DOHH2 (cell line): ENCODE results near the gene KIF18B.

Experiments
- EZH2phosphoT487 ChIP-seq: fragments of 200-600 bp; sonication (generic); IDR thresholded peaks from 2 replicates; pipeline ENCODE4 v1.6.1; 2017; ENCODE audit warnings: borderline replicate concordance, mild to moderate bottlenecking, antibody characterized with exemption, low read length, moderate library complexity, mixed read lengths
- TF ChIP-seq, protein P1 (sequence below): fragments of 200-600 bp; sonication (generic); IDR thresholded peaks from one replicate; pipeline ENCODE4 v1.5.1; 2014; ENCODE audit warnings: antibody characterized with exemption, mild to moderate bottlenecking, low read depth, low read length; ENCODE audit not compliant: poor library complexity, severe bottlenecking

GRCh38 chr17:44952946-44953475, 5.4 kb upstream of the KIF18B start:
- no peak for TF ChIP-seq EZH2phosphoT487
- TF ChIP-seq, protein P1, sequence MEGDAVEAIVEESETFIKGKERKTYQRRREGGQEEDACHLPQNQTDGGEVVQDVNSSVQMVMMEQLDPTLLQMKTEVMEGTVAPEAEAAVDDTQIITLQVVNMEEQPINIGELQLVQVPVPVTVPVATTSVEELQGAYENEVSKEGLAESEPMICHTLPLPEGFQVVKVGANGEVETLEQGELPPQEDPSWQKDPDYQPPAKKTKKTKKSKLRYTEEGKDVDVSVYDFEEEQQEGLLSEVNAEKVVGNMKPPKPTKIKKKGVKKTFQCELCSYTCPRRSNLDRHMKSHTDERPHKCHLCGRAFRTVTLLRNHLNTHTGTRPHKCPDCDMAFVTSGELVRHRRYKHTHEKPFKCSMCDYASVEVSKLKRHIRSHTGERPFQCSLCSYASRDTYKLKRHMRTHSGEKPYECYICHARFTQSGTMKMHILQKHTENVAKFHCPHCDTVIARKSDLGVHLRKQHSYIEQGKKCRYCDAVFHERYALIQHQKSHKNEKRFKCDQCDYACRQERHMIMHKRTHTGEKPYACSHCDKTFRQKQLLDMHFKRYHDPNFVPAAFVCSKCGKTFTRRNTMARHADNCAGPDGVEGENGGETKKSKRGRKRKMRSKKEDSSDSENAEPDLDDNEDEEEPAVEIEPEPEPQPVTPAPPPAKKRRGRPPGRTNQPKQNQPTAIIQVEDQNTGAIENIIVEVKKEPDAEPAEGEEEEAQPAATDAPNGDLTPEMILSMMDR: no peak
